GM19328 (cell line): ENCODE measurements around the gene VEGFA.
A peak's percentile ranks its signal among the peaks of the same experiment; 100 is the strongest.

Source experiments
- ATAC-seq: cut with Tn5 transposase; IDR thresholded peaks from one replicate; pipeline ENCODE4 v1.9.1; 2021; ENCODE audit warnings: mild to moderate bottlenecking, moderate library complexity; ENCODE audit not compliant: unreplicated experiment

VEGFA gene

DNA sequence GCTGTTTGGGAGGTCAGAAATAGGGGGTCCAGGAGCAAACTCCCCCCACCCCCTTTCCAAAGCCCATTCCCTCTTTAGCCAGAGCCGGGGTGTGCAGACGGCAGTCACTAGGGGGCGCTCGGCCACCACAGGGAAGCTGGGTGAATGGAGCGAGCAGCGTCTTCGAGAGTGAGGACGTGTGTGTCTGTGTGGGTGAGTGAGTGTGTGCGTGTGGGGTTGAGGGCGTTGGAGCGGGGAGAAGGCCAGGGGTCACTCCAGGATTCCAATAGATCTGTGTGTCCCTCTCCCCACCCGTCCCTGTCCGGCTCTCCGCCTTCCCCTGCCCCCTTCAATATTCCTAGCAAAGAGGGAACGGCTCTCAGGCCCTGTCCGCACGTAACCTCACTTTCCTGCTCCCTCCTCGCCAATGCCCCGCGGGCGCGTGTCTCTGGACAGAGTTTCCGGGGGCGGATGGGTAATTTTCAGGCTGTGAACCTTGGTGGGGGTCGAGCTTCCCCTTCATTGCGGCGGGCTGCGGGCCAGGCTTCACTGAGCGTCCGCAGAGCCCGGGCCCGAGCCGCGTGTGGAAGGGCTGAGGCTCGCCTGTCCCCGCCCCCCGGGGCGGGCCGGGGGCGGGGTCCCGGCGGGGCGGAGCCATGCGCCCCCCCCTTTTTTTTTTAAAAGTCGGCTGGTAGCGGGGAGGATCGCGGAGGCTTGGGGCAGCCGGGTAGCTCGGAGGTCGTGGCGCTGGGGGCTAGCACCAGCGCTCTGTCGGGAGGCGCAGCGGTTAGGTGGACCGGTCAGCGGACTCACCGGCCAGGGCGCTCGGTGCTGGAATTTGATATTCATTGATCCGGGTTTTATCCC lies at the start of gene VEGFA:
VEGFA (plus strand) TSS at position 686 of the 846 bp plus-strand sequence.
- ATAC-seq: peak; percentile 38

GRCh38 chr6:43720999-43721398 lies 49.0 kb upstream of the VEGFA start:
- ATAC-seq: no peak

- ATAC-seq: no peak
Measured at GRCh38 chr6:43722920-43723545, 47.0 kb upstream of the VEGFA start.

DNA sequence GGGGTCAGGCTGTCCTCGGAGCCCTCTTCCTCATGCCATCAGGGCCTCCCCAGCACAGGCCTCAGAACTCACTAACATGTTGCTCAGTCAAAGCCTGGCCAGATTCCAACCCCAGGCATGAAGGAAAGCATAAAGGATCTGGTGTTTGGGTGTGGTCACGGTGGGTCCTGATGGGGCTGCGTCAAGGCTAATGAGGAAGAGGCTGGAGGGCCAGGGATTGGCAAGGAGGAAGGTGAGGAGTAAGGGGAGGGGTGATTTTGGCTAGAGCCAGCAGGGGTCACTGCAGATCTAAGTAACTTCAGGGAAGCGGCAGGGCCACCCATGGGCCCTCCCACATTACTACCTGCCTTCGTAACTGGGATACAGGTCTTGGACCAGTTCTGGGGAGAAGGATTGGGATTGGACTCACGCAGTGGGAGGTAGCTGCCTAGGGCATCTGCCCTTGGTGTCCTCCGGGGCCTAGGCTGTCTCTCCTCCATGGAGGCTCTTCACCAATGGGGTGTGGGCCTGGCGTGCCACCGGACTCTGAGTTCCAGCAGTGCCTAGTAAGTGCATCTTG lies 46.2 kb upstream of the VEGFA start:
- peak; percentile 46 for ATAC-seq

- ATAC-seq: no peak
Measured at GRCh38 chr6:43724354-43724753, 45.7 kb upstream of the VEGFA start.

- ATAC-seq: no peak
Measured at GRCh38 chr6:43724914-43725642, 44.9 kb upstream of the VEGFA start.

- ATAC-seq: no peak
Measured at GRCh38 chr6:43725643-43726580, 44.1 kb upstream of the VEGFA start.

GRCh38 chr6:43727634-43728033 lies 42.4 kb upstream of the VEGFA start:
- ATAC-seq: no peak

- no peak for ATAC-seq
Measured at GRCh38 chr6:43728586-43728985, 41.4 kb upstream of the VEGFA start.

DNA sequence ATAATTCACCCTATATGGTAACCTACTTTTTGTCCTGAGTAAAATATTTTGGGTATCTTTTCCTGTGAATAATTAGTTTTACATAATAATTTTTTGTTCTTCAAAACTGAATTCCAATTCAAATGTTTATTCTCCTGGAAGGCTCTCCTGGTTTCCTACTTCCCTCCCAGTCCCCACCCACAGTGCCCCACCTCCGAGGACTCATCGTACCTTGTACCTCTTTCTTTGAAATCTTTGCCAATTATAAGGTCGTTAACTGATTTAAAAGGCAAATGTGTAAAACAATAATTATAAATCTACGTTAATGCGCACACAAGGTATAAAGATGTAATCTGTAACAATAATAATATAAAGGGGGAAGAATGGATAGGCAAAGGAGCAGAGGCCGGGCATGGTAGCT lies 40.5 kb upstream of the VEGFA start:
- no peak for ATAC-seq

DNA sequence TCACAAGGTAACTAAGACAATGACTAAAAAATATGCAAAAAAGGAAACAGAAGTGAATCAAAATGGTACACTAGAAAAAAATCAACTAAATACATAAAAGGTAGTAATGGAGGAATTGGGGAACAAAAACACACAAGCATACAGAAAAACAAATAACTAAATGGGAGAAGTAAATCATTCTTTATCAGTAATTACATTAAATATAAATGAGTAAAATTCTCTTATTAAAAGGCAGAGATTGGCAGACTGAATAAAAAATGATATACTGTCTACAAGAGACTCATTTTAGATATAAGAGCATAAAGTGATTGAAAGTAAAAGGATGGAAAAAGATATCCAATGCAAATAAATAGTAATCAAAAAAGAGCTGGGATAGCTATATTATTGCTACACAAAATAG lies 39.4 kb upstream of the VEGFA start:
- no peak for ATAC-seq

DNA sequence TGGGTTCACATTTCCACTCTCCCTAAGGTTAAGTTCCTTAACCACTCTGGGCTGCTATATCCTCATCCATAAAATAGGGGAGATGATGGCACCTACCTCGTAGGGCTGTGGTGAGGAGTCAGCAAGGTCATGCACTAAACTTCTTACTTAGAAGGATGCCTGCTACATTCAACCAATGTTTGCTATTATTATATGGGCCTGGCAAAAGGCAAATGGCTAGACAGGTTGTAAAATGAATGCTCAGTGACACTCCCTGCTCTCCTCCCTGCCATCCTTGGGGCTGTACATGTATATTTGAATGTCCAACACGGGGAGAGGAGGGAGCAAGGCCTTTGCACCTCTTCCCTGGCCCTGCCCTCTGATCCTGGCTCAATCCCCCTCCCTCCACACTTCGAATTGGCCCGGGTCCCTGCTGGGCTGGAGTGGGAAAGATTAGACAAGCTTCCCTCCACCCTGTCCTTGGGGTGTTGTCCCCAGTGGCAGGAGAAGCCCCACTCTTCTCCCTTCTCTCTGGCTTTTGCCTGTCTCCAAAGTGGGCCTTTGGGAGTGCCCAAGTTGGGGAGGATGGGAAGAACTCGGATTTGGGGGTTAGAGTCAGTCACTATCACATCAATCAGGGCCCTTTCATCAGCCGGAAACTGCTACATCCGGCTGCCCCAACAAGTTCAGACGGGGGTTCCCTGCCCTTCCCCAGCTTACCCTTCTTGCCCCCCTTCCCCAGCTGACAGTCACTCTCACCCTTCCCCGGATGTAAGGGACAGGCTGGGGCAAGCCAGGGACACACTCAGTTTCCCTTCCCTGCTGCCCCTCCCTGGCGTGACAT lies 36.3 kb upstream of the VEGFA start:
- ATAC-seq: no peak

GRCh38 chr6:43734294-43734665 lies 35.7 kb upstream of the VEGFA start:
- no peak for ATAC-seq

DNA sequence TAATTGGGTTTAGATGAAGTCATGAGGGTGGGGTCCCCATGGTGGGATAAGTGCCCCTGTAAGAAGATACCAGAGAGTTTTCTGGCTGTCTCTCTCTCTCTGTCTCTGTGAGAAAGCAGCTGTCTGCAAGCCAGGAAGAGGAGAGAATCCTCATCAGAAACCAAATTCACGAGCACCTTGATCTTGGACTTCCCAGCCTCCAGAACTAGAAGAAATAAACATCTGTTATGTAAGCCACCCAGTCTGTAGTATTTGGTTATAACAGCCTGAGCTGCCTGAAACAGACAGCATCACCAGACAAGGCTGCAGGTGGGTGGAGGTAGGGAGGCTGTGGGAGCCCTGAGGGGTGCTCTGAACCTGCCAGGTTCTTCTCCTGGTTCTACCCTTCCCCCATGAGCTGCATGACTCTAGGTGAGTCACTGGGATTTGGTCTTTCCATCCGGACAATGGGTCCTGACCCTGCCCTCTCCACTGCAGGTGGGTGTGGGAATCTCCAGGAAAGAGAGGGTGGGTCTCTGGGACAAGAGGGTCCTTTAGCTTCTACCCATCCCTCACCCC lies 34.3 kb upstream of the VEGFA start:
- ATAC-seq: no peak

DNA sequence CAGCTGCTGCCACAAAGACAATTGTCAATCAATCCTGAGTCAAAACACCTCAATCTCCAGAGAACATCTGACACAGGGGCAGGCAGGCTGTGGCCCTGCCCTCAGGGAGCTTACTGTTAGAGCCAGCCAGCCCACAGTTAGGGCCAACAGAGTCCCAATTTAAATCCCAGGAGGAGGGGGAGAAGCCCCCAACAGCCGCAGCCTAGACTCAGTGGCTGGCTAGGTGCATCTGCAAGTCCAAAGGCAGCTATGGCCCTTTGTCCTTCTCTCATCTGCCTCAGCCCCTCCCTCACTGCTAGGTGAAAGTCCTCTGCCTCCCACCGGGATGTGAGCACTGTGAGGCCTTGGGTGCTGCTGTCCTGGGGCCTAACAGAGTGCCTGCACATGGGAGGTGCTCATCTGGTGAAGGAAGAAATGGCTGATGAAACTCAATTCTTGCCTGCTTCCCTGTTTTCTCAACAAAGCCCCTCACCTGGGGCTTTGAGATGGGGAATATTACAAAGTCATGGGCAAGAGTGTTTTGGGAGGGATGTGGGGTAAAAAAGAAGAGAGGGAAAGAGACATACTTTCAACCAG lies 33.7 kb upstream of the VEGFA start:
- no peak for ATAC-seq

DNA sequence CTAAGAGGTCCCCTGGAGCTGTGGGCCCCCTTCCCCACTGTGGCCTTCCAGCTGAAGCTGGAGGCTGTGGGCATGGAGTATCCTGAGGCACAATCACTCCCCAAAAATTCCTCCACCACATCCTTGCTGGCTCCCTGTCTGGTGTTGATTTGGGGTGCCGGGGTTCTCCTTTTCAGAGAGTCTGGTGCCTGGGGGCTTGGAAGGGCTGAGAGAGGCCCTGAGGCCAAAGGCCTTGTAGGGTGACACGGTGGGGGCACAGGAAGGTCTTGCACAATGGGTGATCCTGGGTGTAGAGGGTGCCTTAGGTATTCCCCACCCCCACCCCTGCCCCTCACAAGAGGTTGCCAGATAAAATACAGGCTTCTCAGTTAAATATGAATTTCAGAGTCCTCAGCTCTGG lies 33.2 kb upstream of the VEGFA start:
- no peak for ATAC-seq

- no peak for ATAC-seq
Measured at GRCh38 chr6:43737272-43738081, 32.5 kb upstream of the VEGFA start.

DNA sequence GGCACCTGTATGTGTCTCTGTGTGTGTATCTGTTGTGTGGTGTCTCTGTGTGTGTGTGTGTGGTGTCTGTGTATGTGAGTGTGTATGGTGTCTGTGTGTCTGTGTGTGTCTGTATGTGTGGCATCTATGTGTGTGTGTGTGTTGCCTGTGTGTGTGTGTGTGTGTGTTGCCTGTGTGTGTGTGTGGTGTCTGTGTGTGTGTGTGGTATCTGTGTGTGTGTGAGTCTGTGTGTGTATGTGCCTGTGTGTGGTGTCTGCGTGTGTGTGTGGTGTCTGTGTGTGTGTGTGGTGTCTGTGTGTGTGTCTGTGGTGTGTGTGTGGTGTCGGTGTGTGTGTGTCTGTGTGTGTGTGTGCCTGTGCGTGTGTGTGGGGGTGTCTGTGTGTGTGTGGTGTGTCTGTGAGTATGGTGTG lies 31.7 kb upstream of the VEGFA start:
- ATAC-seq: no peak
